GM12878 (cell line): Measurements from ENCODE around the gene PPM1A.

Source experiments
- CEBPB ChIP-seq, 2 experiments: fragments of 150-350 bp in 1 of 2; IDR thresholded peaks; 2 replicates each; pipeline ENCODE4 v1.6.1; 2012 to 2014; ENCODE audit warnings: low read depth in 2 of 2, low read length in 2 of 2, borderline replicate concordance in 1 of 2, inconsistent platforms in 1 of 2
- NBN ChIP-seq: fragments of 450-650 bp; IDR thresholded peaks from 2 replicates; pipeline ENCODE4 v1.6.1; 2016
- NFYB ChIP-seq: IDR thresholded peaks from 2 replicates; pipeline ENCODE4 v1.6.1; 2011; ENCODE audit warnings: low read depth, mild to moderate bottlenecking, low read length, improper control_type of control experiment, moderate library complexity; ENCODE audit not compliant: insufficient read depth
- POLR2AphosphoS2 ChIP-seq: IDR thresholded peaks from 2 replicates; pipeline ENCODE4 v1.6.1; 2011; ENCODE audit warnings: low read depth, mild to moderate bottlenecking, low read length, improper control_type of control experiment, moderate library complexity
- SREBF2 ChIP-seq: IDR thresholded peaks from 2 replicates; pipeline ENCODE4 v1.6.1; 2012; ENCODE audit warnings: mild to moderate bottlenecking, low read length
- TAF1 ChIP-seq: IDR thresholded peaks from 2 replicates; pipeline ENCODE4 v1.6.1; 2011; ENCODE audit warnings: mild to moderate bottlenecking, low read depth, low read length, borderline replicate concordance
- WRNIP1 ChIP-seq: IDR thresholded peaks from 2 replicates; pipeline ENCODE4 v1.6.1; 2011; ENCODE audit warnings: low read depth, low read length, improper control_type of control experiment, borderline replicate concordance
- TF ChIP-seq, protein P1 (sequence below), 3 experiments: IDR thresholded peaks in 2 of 3; conservative IDR thresholded peaks in 1 of 3; 2 replicates each; pipeline ENCODE4 v1.5.1; 2011; ENCODE audit warnings: low read depth in 3 of 3, low read length in 3 of 3, mild to moderate bottlenecking in 3 of 3, control low read depth in 2 of 3, moderate library complexity in 2 of 3, inconsistent platforms in 1 of 3, mixed read lengths in 1 of 3; ENCODE audit not compliant: control insufficient read depth in 2 of 3, insufficient read depth in 1 of 3; ENCODE audit errors: extremely low read depth in 1 of 3
- TF ChIP-seq, protein P2 (sequence below): IDR thresholded peaks from 2 replicates; pipeline ENCODE4 v1.6.1; 2012; ENCODE audit warnings: improper control_type of control experiment, low read depth, low read length; ENCODE audit not compliant: insufficient replicate concordance
- TF ChIP-seq, protein P3 (sequence below): fragments of 450-650 bp; IDR thresholded peaks from 2 replicates; pipeline ENCODE4 v1.6.1; 2016; ENCODE audit warnings: mild to moderate bottlenecking, moderate library complexity, borderline replicate concordance
- TF ChIP-seq, protein P4 (sequence below): fragments of 450-650 bp; IDR thresholded peaks from 2 replicates; pipeline ENCODE4 v1.6.1; 2017; ENCODE audit warnings: mild to moderate bottlenecking

DNA sequence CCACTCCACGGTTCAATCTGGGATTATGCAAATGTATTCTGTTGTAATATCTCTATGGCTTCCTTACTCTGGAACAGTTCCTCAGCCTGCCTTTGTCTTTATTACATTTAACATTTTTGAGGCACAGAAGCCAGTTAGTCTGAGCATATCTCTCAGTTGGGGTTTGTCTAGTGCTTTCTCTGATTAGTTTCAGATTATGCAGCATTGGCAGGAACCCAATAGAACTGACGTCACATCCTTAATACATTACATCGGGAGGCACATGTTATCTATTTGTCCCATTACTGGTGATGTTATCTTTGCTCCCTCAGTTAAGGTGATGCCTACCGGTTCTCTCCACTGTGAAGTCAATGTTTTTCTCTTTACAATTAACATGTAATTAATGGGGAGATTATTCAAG, 62.4 kb downstream of the PPM1A start:
- TF ChIP-seq, protein P1, sequence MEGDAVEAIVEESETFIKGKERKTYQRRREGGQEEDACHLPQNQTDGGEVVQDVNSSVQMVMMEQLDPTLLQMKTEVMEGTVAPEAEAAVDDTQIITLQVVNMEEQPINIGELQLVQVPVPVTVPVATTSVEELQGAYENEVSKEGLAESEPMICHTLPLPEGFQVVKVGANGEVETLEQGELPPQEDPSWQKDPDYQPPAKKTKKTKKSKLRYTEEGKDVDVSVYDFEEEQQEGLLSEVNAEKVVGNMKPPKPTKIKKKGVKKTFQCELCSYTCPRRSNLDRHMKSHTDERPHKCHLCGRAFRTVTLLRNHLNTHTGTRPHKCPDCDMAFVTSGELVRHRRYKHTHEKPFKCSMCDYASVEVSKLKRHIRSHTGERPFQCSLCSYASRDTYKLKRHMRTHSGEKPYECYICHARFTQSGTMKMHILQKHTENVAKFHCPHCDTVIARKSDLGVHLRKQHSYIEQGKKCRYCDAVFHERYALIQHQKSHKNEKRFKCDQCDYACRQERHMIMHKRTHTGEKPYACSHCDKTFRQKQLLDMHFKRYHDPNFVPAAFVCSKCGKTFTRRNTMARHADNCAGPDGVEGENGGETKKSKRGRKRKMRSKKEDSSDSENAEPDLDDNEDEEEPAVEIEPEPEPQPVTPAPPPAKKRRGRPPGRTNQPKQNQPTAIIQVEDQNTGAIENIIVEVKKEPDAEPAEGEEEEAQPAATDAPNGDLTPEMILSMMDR (IDR thresholded peaks at IDR 0.05 in 2 of 3, conservative IDR thresholded peaks at IDR 0.05 in 1 of 3; ENCODE audit: control insufficient read depth in 2 of 3, extremely low read depth in 1 of 3, insufficient read depth in 1 of 3, low read depth in 3 of 3, low read length in 3 of 3): no peak
- TF ChIP-seq NBN (no peak), CEBPB (IDR thresholded peaks at IDR 0.05; ENCODE audit: borderline replicate concordance in 1 of 2, low read depth in 2 of 2, low read length in 2 of 2) (no peak), SREBF2 (no peak), TAF1 (no peak), POLR2AphosphoS2 (no peak), WRNIP1 (no peak), NFYB (no peak)
- TF ChIP-seq, protein P2, sequence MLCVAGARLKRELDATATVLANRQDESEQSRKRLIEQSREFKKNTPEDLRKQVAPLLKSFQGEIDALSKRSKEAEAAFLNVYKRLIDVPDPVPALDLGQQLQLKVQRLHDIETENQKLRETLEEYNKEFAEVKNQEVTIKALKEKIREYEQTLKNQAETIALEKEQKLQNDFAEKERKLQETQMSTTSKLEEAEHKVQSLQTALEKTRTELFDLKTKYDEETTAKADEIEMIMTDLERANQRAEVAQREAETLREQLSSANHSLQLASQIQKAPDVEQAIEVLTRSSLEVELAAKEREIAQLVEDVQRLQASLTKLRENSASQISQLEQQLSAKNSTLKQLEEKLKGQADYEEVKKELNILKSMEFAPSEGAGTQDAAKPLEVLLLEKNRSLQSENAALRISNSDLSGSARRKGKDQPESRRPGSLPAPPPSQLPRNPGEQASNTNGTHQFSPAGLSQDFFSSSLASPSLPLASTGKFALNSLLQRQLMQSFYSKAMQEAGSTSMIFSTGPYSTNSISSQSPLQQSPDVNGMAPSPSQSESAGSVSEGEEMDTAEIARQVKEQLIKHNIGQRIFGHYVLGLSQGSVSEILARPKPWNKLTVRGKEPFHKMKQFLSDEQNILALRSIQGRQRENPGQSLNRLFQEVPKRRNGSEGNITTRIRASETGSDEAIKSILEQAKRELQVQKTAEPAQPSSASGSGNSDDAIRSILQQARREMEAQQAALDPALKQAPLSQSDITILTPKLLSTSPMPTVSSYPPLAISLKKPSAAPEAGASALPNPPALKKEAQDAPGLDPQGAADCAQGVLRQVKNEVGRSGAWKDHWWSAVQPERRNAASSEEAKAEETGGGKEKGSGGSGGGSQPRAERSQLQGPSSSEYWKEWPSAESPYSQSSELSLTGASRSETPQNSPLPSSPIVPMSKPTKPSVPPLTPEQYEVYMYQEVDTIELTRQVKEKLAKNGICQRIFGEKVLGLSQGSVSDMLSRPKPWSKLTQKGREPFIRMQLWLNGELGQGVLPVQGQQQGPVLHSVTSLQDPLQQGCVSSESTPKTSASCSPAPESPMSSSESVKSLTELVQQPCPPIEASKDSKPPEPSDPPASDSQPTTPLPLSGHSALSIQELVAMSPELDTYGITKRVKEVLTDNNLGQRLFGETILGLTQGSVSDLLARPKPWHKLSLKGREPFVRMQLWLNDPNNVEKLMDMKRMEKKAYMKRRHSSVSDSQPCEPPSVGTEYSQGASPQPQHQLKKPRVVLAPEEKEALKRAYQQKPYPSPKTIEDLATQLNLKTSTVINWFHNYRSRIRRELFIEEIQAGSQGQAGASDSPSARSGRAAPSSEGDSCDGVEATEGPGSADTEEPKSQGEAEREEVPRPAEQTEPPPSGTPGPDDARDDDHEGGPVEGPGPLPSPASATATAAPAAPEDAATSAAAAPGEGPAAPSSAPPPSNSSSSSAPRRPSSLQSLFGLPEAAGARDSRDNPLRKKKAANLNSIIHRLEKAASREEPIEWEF: no peak
- TF ChIP-seq, protein P3, sequence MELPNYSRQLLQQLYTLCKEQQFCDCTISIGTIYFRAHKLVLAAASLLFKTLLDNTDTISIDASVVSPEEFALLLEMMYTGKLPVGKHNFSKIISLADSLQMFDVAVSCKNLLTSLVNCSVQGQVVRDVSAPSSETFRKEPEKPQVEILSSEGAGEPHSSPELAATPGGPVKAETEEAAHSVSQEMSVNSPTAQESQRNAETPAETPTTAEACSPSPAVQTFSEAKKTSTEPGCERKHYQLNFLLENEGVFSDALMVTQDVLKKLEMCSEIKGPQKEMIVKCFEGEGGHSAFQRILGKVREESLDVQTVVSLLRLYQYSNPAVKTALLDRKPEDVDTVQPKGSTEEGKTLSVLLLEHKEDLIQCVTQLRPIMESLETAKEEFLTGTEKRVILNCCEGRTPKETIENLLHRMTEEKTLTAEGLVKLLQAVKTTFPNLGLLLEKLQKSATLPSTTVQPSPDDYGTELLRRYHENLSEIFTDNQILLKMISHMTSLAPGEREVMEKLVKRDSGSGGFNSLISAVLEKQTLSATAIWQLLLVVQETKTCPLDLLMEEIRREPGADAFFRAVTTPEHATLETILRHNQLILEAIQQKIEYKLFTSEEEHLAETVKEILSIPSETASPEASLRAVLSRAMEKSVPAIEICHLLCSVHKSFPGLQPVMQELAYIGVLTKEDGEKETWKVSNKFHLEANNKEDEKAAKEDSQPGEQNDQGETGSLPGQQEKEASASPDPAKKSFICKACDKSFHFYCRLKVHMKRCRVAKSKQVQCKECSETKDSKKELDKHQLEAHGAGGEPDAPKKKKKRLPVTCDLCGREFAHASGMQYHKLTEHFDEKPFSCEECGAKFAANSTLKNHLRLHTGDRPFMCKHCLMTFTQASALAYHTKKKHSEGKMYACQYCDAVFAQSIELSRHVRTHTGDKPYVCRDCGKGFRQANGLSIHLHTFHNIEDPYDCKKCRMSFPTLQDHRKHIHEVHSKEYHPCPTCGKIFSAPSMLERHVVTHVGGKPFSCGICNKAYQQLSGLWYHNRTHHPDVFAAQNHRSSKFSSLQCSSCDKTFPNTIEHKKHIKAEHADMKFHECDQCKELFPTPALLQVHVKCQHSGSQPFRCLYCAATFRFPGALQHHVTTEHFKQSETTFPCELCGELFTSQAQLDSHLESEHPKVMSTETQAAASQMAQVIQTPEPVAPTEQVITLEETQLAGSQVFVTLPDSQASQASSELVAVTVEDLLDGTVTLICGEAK: no peak
- TF ChIP-seq, protein P4, sequence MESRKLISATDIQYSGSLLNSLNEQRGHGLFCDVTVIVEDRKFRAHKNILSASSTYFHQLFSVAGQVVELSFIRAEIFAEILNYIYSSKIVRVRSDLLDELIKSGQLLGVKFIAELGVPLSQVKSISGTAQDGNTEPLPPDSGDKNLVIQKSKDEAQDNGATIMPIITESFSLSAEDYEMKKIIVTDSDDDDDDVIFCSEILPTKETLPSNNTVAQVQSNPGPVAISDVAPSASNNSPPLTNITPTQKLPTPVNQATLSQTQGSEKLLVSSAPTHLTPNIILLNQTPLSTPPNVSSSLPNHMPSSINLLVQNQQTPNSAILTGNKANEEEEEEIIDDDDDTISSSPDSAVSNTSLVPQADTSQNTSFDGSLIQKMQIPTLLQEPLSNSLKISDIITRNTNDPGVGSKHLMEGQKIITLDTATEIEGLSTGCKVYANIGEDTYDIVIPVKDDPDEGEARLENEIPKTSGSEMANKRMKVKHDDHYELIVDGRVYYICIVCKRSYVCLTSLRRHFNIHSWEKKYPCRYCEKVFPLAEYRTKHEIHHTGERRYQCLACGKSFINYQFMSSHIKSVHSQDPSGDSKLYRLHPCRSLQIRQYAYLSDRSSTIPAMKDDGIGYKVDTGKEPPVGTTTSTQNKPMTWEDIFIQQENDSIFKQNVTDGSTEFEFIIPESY: no peak
